ENCODE measurements around the gene MYO1H.

GRCh38 chr12:109461846-109462756 lies 114.4 kb downstream of the MYO1H start:
- TF ChIP-seq CTCF (IDR thresholded peaks at IDR 0.05; ENCODE audit: low read length), result no peak
- no peak for TF ChIP-seq EZH2 (IDR thresholded peaks at IDR 0.05; ENCODE audit: borderline replicate concordance, low read length)
